B cell (primary cell): Measurements from ENCODE around the gene TSPAN32. TPM values are rescaled to one million over a fixed set of nuclear protein-coding genes. Genes with fewer than 3 reads are reported as not detected.

ENCODE experiments used
- ATAC-seq: fragments of 200-7000 bp; cut with Tn5 transposase; one replicate; pipeline ENCODE4 v1.10.0; 2021; ENCODE audit warnings: low read depth, mild to moderate bottlenecking, moderate number of reproducible peaks, moderate library complexity
- CTCF ChIA-PET: fragments of 350-600 bp; sonication (Branson Sonifier 250); formaldehyde crosslinking; loops from one replicate; lab custom pipeline; 2021; ENCODE audit warnings: antibody characterized with exemption, inconsistent platforms; lab: Charles Lee
- POLR2A ChIA-PET: fragments of 350-600 bp; sonication (Branson Sonifier 250); formaldehyde crosslinking; loops from one replicate; lab custom pipeline; 2021; ENCODE audit warnings: antibody characterized with exemption; lab: Charles Lee
- DNase-seq: peaks from one replicate; pipeline ENCODE4 v3.0.0; 2013
- H2AFZ ChIP-seq: 2 replicates; pipeline ENCODE4 v1.6.1; 2012; ENCODE audit warnings: mild to moderate bottlenecking, low read depth, low read length; ENCODE audit not compliant: insufficient read depth, poor library complexity, severe bottlenecking
- H3K27ac ChIP-seq, 2 donors: 1 replicate in 1 of 2; 2 replicates in 1 of 2; pipeline ENCODE4 v1.5.1; 2012 to 2013; ENCODE audit warnings: low read length in 2 of 2, mild to moderate bottlenecking in 2 of 2, moderate library complexity in 1 of 2
- H3K27me3 ChIP-seq, 4 experiments: fragments of 200-600 bp in 1 of 4; sonication (generic) in 1 of 4; replicated peaks in 1 of 4; 1 replicate in 2 of 4; 2 replicates in 2 of 4; pipeline versions ENCODE4 v1.6.1 to v1.7.0; 2013 to 2016; ENCODE audit warnings: low read length in 3 of 4, mild to moderate bottlenecking in 2 of 4, mixed read lengths in 1 of 4, moderate library complexity in 1 of 4; ENCODE audit not compliant: insufficient read depth in 4 of 4, control insufficient read depth in 3 of 4; ENCODE audit errors: control extremely low read depth in 1 of 4
- H3K36me3 ChIP-seq, 2 experiments: replicated peaks in 1 of 2; 1 replicate in 1 of 2; 2 replicates in 1 of 2; pipeline versions ENCODE4 v1.6.1 to v1.7.1; 2013; ENCODE audit warnings: low read length in 1 of 2; ENCODE audit not compliant: insufficient read depth in 2 of 2, control insufficient read depth in 1 of 2; ENCODE audit errors: control extremely low read depth in 1 of 2, extremely low read depth in 1 of 2
- H3K4me1 ChIP-seq, 2 donors: fragments of 200-600 bp in 1 of 2; sonication (generic) in 1 of 2; 1 replicate in 1 of 2; 2 replicates in 1 of 2; pipeline versions ENCODE4 v1.5.1 to v1.6.1; 2013 to 2017; ENCODE audit warnings: low read length in 2 of 2; ENCODE audit not compliant: control insufficient read depth in 2 of 2, insufficient read depth in 2 of 2
- H3K4me2 ChIP-seq: replicated peaks from 2 replicates; pipeline ENCODE3; 2012; ENCODE audit warnings: mild to moderate bottlenecking, low read depth, low read length; ENCODE audit not compliant: poor library complexity, severe bottlenecking
- H3K4me3 ChIP-seq, 5 experiments: fragments of 200-600 bp in 1 of 5; sonication (generic) in 1 of 5; 1 replicate in 3 of 5; 2 replicates in 2 of 5; pipeline versions ENCODE4 v1.5.1 to v1.7.0; 2011 to 2016; ENCODE audit warnings: low read length in 4 of 5, mild to moderate bottlenecking in 4 of 5, low read depth in 2 of 5, control low read depth in 1 of 5, moderate library complexity in 1 of 5; ENCODE audit not compliant: insufficient read depth in 1 of 5; ENCODE audit errors: control extremely low read depth in 1 of 5, extremely low read depth in 1 of 5
- H3K79me2 ChIP-seq: fragments of 200-600 bp; sonication (generic); one replicate; pipeline ENCODE4 v1.6.0; 2016; ENCODE audit warnings: low read length; ENCODE audit not compliant: control insufficient read depth, insufficient read depth
- H3K9ac ChIP-seq: fragments of 200-600 bp; sonication (generic); 2 replicates; pipeline ENCODE4 v1.6.1; 2017; ENCODE audit warnings: mild to moderate bottlenecking, low read length, moderate library complexity
- H3K9me3 ChIP-seq, 3 donors: one replicate each; pipeline versions ENCODE4 v1.6.1 to v1.7.1; 2013; ENCODE audit warnings: low read length in 2 of 3; ENCODE audit not compliant: control insufficient read depth in 2 of 3, insufficient read depth in 1 of 3; ENCODE audit errors: control extremely low read depth in 1 of 3
- H4K20me1 ChIP-seq: 2 replicates; pipeline ENCODE4 v1.6.0; 2012; ENCODE audit warnings: mild to moderate bottlenecking, low read length; ENCODE audit not compliant: insufficient read depth, control insufficient read depth, poor library complexity, severe bottlenecking
- H3K27ac Mint-ChIP-seq: one replicate; pipeline ENCODE4 v1.8.0; 2021; ENCODE audit warnings: mixed read lengths
- H3K27me3 Mint-ChIP-seq: one replicate; pipeline ENCODE4 v1.8.0; 2021; ENCODE audit warnings: mixed read lengths
- H3K4me1 Mint-ChIP-seq: one replicate; pipeline ENCODE4 v1.8.0; 2021; ENCODE audit warnings: mixed read lengths
- H3K4me3 Mint-ChIP-seq: one replicate; pipeline ENCODE4 v1.8.0; 2021; ENCODE audit warnings: mixed read lengths
- H3K9me3 Mint-ChIP-seq: one replicate; pipeline ENCODE4 v1.8.0; 2022; ENCODE audit warnings: mixed read lengths; ENCODE audit not compliant: insufficient read depth
- CTCF ChIP-seq: fragments of 200-600 bp; IDR thresholded peaks from one replicate; pipeline ENCODE4 v1.8.0; 2022; ENCODE audit warnings: antibody characterized with exemption, mild to moderate bottlenecking
- EZH2 ChIP-seq: IDR thresholded peaks from 2 replicates; pipeline ENCODE4 v1.6.1; 2012; ENCODE audit warnings: borderline replicate concordance, low read depth, mild to moderate bottlenecking, moderate library complexity, low read length; ENCODE audit not compliant: insufficient read depth, poor library complexity, severe bottlenecking
- WGBS: methylation state at CpG from one replicate; pipeline ENCODE4 v1.1.5; 2013; ENCODE audit warnings: missing lambda C conversion rate; ENCODE audit not compliant: insufficient coverage; 5-methylcytosine and 5-hydroxymethylcytosine counted together
- intact Hi-C: fragments of 100-400 bp; cut with micrococcal nuclease; formaldehyde crosslinking; loops from one replicate; pipeline ENCODE4 v1.10.0; 2022
- polyA plus RNA-seq: library from polyadenylated mRNA; depleted of rRNA; stranded (reverse); fragments of >200 nt; gene quantifications from 2 replicates; pipeline ENCODE4 v1.2.3, GENCODE V29; 2012
- total RNA-seq, 2 donors: library from RNA; stranded (reverse); fragments of 120-200 nt in 1 of 2; gene quantifications; 1 replicate in 1 of 2; 2 replicates in 1 of 2; pipeline versions ENCODE4 v1.2.3 to v1.2.4, GENCODE V29; 2013 to 2022

TSPAN32 gene
- total and polyA plus RNA-seq, 2 donors (not counting 1 experiment from before 2014, with no cell fraction given) = 22.2 to 75.9 TPM

- Histone ChIP-seq H3K4me2 (no peak overlapping the region), H3K9me3 (no peaks in the 10 kb centered on the region)
- peaks cover under 1% of the 10 kb centered on the region for H3K4me1 Mint-ChIP-seq
Measured at GRCh38 chr11:2311353-2312133, 9.7 kb downstream of the TSPAN32 start.

More at GRCh38 chr11:2311353-2312133, 9.7 kb downstream of the TSPAN32 start:
- DNase-seq (no peak), ATAC-seq (no peak)
- WGBS = 89% methylated on average over 21 of the region's 21 CpGs
- Histone ChIP-seq H3K9ac (no peak overlapping the region), H2AFZ (no peak overlapping the region), H3K4me3 (no peak overlapping the region), H4K20me1 (no peaks in the 10 kb centered on the region), H3K27ac (no peak overlapping the region), H3K79me2 (no peaks in the 10 kb centered on the region), H3K36me3 (no peaks in the 10 kb centered on the region), H3K27me3 (no peaks in the 10 kb centered on the region), H3K4me1 (peaks cover 0 to 12% of the 10 kb centered on the region in 2 donors)
- CTCF ChIA-PET = interaction anchor here (0.6 to 15.0 kb wide), 2 partner anchors 12 to 107 kb away, joined by 3 to 583 read pairs; no protein-coding TSS in a partner anchor
- H3K4me3 Mint-ChIP-seq = no peak overlapping the region
- POLR2A ChIA-PET = interaction anchor here (0.6 kb wide), 1 partner anchor 583 kb away, joined by 3 read pairs; no protein-coding TSS in a partner anchor
- no peaks in the 10 kb centered on the region for H3K27me3 Mint-ChIP-seq
- no peak overlapping the region for H3K27ac Mint-ChIP-seq
- TF ChIP-seq EZH2 (no peak), CTCF (no peak)
- intact Hi-C loops = no loop called here
- H3K9me3 Mint-ChIP-seq = no peaks in the 10 kb centered on the region
